Activated CD8-positive, alpha-beta T cell treated with anti-CD3 and anti-CD28 coated beads for 36 hours (primary cell): Measurements from ENCODE around the gene EIF4EBP2. TPM values are rescaled to one million over a fixed set of nuclear protein-coding genes. Genes with fewer than 3 reads are reported as not detected.

Experiments
- ATAC-seq: fragments of 200-7000 bp; cut with Tn5 transposase; one replicate; pipeline ENCODE4 v1.10.0; 2021; ENCODE audit warnings: mild to moderate bottlenecking, moderate library complexity
- CTCF ChIA-PET: fragments of 350-600 bp; sonication (Branson Sonifier 250); formaldehyde crosslinking; loops from one replicate; lab custom pipeline; 2021; ENCODE audit warnings: antibody characterized with exemption; lab: Charles Lee
- POLR2A ChIA-PET: fragments of 350-600 bp; sonication (Branson Sonifier 250); formaldehyde crosslinking; loops from one replicate; lab custom pipeline; 2021; ENCODE audit warnings: antibody characterized with exemption; lab: Charles Lee
- DNase-seq: peaks from one replicate; pipeline ENCODE4 v3.0.0-alpha.2; 2020
- H3K27ac Mint-ChIP-seq: one replicate; pipeline ENCODE4 v1.8.0; 2021; ENCODE audit warnings: mild to moderate bottlenecking, mixed read lengths
- H3K27me3 Mint-ChIP-seq: one replicate; pipeline ENCODE4 v1.8.0; 2021; ENCODE audit warnings: mixed read lengths
- H3K36me3 Mint-ChIP-seq: one replicate; pipeline ENCODE4 v1.8.0; 2021; ENCODE audit warnings: low read depth, mixed read lengths
- H3K4me1 Mint-ChIP-seq: one replicate; pipeline ENCODE4 v1.8.0; 2021; ENCODE audit warnings: low read depth, mixed read lengths
- H3K4me3 Mint-ChIP-seq: one replicate; pipeline ENCODE4 v1.8.0; 2021; ENCODE audit warnings: mild to moderate bottlenecking, moderate library complexity, mixed read lengths
- H3K9me3 Mint-ChIP-seq: one replicate; pipeline ENCODE4 v1.8.0; 2021; ENCODE audit warnings: mixed read lengths
- CTCF ChIP-seq: fragments of 200-600 bp; IDR thresholded peaks from one replicate; pipeline ENCODE4 v1.8.0; 2022; ENCODE audit warnings: antibody characterized with exemption, mild to moderate bottlenecking
- intact Hi-C: fragments of 100-400 bp; cut with micrococcal nuclease; formaldehyde crosslinking; loops from one replicate; pipeline ENCODE4 v1.10.0; 2022
- total RNA-seq, 2 experiments: library from RNA; stranded (reverse); gene quantifications; one replicate each; pipeline ENCODE4 v1.2.3, GENCODE V29; 2021

The EIF4EBP2 gene
- total RNA-seq, 2 experiments from 2014 or later = 23.5 to 24.0 TPM

- POLR2A ChIA-PET = no interaction called here
- intact Hi-C loops = loop anchor here (5.0 kb wide), 1 partner anchor 71 kb away; no protein-coding TSS in a partner anchor
- H3K9me3 Mint-ChIP-seq = no peaks in the 10 kb centered on the region
- H3K36me3 Mint-ChIP-seq = no peaks in the 10 kb centered on the region
- CTCF ChIA-PET = interaction anchor here (0.7 to 11.6 kb wide), 4 partner anchors 26 to 136 kb away, joined by 3 to 321 read pairs (median 4); partner anchors contain the start of gene PPA1
- no peaks in the 10 kb centered on the region for H3K27me3 Mint-ChIP-seq
- ATAC-seq (no peak), DNase-seq (no peak)
- no peak overlapping the region for H3K27ac Mint-ChIP-seq
- no peak for TF ChIP-seq CTCF
- H3K4me3 Mint-ChIP-seq = no peak overlapping the region
- peaks cover 20% of the 10 kb centered on the region for H3K4me1 Mint-ChIP-seq
Measured at GRCh38 chr10:70358446-70358845, 45.5 kb upstream of the EIF4EBP2 start.

- CTCF ChIA-PET = interaction anchor here (0.7 to 11.6 kb wide), 6 partner anchors 27 to 137 kb away, joined by 3 to 321 read pairs (median 4); partner anchors contain the start of gene PPA1
- Mint-ChIP-seq H3K9me3 (no peaks in the 10 kb centered on the region), H3K4me1 (peaks cover 22% of the 10 kb centered on the region), H3K27ac (no peak overlapping the region), H3K4me3 (no peak overlapping the region), H3K36me3 (no peaks in the 10 kb centered on the region), H3K27me3 (no peaks in the 10 kb centered on the region)
- ATAC-seq (no peak), DNase-seq (no peak)
- no peak for TF ChIP-seq CTCF
- intact Hi-C loops = loop anchor here (5.0 kb wide), 1 partner anchor 72 kb away; no protein-coding TSS in a partner anchor
- POLR2A ChIA-PET = no interaction called here
Measured at GRCh38 chr10:70359017-70359550, 44.9 kb upstream of the EIF4EBP2 start.

- H3K4me3 Mint-ChIP-seq = no peak overlapping the region
- H3K4me1 Mint-ChIP-seq = peaks cover 24% of the 10 kb centered on the region
- H3K27ac Mint-ChIP-seq = no peak overlapping the region
- no peak for TF ChIP-seq CTCF
- POLR2A ChIA-PET = no interaction called here
- ATAC-seq (no peak), DNase-seq (no peak)
- CTCF ChIA-PET = interaction anchor here (0.7 to 11.6 kb wide), 4 partner anchors 19 to 138 kb away, joined by 3 to 321 read pairs (median 8); no protein-coding TSS in a partner anchor
- no peaks in the 10 kb centered on the region for H3K27me3 Mint-ChIP-seq
- no peaks in the 10 kb centered on the region for H3K9me3 Mint-ChIP-seq
- intact Hi-C loops = no loop called here
- H3K36me3 Mint-ChIP-seq = peaks cover 3% of the 10 kb centered on the region
Measured at GRCh38 chr10:70360215-70360614, 43.7 kb upstream of the EIF4EBP2 start.

- ChIA-PET POLR2A (no interaction called here), CTCF (interaction anchor here (0.8 to 11.6 kb wide), 6 partner anchors 13 to 182 kb away, joined by 3 to 321 read pairs (median 4); no protein-coding TSS in a partner anchor)
- no peak overlapping the region for H3K4me3 Mint-ChIP-seq
- H3K4me1 Mint-ChIP-seq = peaks cover 14% of the 10 kb centered on the region
- no peak for DNase-seq
- no peak for ATAC-seq
- H3K36me3 Mint-ChIP-seq = peaks cover 3% of the 10 kb centered on the region
- H3K27me3 Mint-ChIP-seq = no peaks in the 10 kb centered on the region
- no peak overlapping the region for H3K27ac Mint-ChIP-seq
- intact Hi-C loops = no loop called here
- no peaks in the 10 kb centered on the region for H3K9me3 Mint-ChIP-seq
- no peak for TF ChIP-seq CTCF
Measured at GRCh38 chr10:70362328-70362727, 41.6 kb upstream of the EIF4EBP2 start.

- no peaks in the 10 kb centered on the region for H3K27me3 Mint-ChIP-seq
- H3K36me3 Mint-ChIP-seq = peaks cover 3% of the 10 kb centered on the region
- H3K9me3 Mint-ChIP-seq = no peaks in the 10 kb centered on the region
- no peak for TF ChIP-seq CTCF
- CTCF ChIA-PET = interaction anchor here (0.6 to 11.6 kb wide), 21 partner anchors 8 to 246 kb away, joined by 3 to 321 read pairs (median 15); partner anchors contain the start of genes EIF4EBP2, LRRC20, PPA1 and SAR1A
- ATAC-seq (no peak), DNase-seq (no peak)
- intact Hi-C loops = no loop called here
- H3K4me3 Mint-ChIP-seq = no peak overlapping the region
- peaks cover 9% of the 10 kb centered on the region for H3K4me1 Mint-ChIP-seq
- POLR2A ChIA-PET = interaction anchor here (1.6 kb wide), 1 partner anchor 141 kb away, joined by 15 read pairs; no protein-coding TSS in a partner anchor
- no peak overlapping the region for H3K27ac Mint-ChIP-seq
Measured at GRCh38 chr10:70363292-70363691, 40.7 kb upstream of the EIF4EBP2 start.
